GM23338 (cell line): ENCODE results near the gene ATP10D. TPM values are rescaled to one million over a fixed set of nuclear protein-coding genes. Genes with fewer than 3 reads are reported as not detected.

Experiments
- ATAC-seq: fragments of 200-7000 bp; cut with Tn5 transposase; 3 replicates; pipeline ENCODE4 v1.9.1; 2020
- DNase-seq: peaks from one replicate; pipeline ENCODE4 v3.0.0-alpha.2; 2015; ENCODE audit warnings: low spot score
- H2AFZ ChIP-seq: fragments of 200-600 bp; sonication (generic); 2 replicates; pipeline ENCODE4 v1.8.0; 2016; ENCODE audit warnings: antibody characterized with exemption, mild to moderate bottlenecking, moderate library complexity
- H3F3A ChIP-seq: fragments of 200-600 bp; sonication (generic); replicated peaks from 2 replicates; pipeline ENCODE4 v1.8.0; 2017; ENCODE audit warnings: antibody characterized with exemption, mixed run types, low read depth
- H3K27ac ChIP-seq: fragments of 200-600 bp; sonication (generic); 2 replicates; pipeline ENCODE4 v1.6.1; 2016; ENCODE audit warnings: low read depth
- H3K27me3 ChIP-seq: fragments of 200-600 bp; sonication (generic); 2 replicates; pipeline ENCODE4 v1.8.0; 2016; ENCODE audit warnings: mild to moderate bottlenecking, mixed run types, moderate library complexity; ENCODE audit not compliant: insufficient read depth
- H3K36me3 ChIP-seq: fragments of 200-600 bp; sonication (generic); 2 replicates; pipeline ENCODE4 v1.8.0; 2016; ENCODE audit warnings: mild to moderate bottlenecking; ENCODE audit not compliant: insufficient read depth
- H3K4me1 ChIP-seq: fragments of 200-600 bp; sonication (generic); 2 replicates; pipeline ENCODE4 v1.8.0; 2016; ENCODE audit warnings: mild to moderate bottlenecking, moderate library complexity; ENCODE audit not compliant: insufficient read depth
- H3K4me2 ChIP-seq: fragments of 200-600 bp; sonication (generic); 2 replicates; pipeline ENCODE4 v1.7.1; 2017; ENCODE audit warnings: mixed run types
- H3K4me3 ChIP-seq: fragments of 200-600 bp; sonication (generic); 2 replicates; pipeline ENCODE4 v1.6.1; 2016; ENCODE audit warnings: mixed run types
- H3K79me2 ChIP-seq: fragments of 200-600 bp; sonication (generic); replicated peaks from 2 replicates; pipeline ENCODE4 v1.8.0; 2017; ENCODE audit warnings: mild to moderate bottlenecking; ENCODE audit not compliant: insufficient read depth
- H3K9me2 ChIP-seq: fragments of 200-600 bp; sonication (generic); 2 replicates; pipeline ENCODE4 v1.8.0; 2017; ENCODE audit not compliant: insufficient read depth
- H4K20me1 ChIP-seq: fragments of 200-600 bp; sonication (generic); replicated peaks from 2 replicates; pipeline ENCODE4 v1.8.0; 2017; ENCODE audit warnings: mild to moderate bottlenecking; ENCODE audit not compliant: insufficient read depth
- H3K27ac Mint-ChIP-seq: 2 replicates; pipeline ENCODE4 v1.8.0; 2020; ENCODE audit warnings: inconsistent platforms, mild to moderate bottlenecking, moderate library complexity, mixed read lengths
- H3K27me3 Mint-ChIP-seq: 3 replicates; pipeline ENCODE4 v1.8.0; 2022; ENCODE audit warnings: low read depth, mild to moderate bottlenecking, moderate library complexity, mixed read lengths, inconsistent platforms; ENCODE audit not compliant: insufficient read depth, poor library complexity
- H3K36me3 Mint-ChIP-seq: 3 replicates; pipeline ENCODE4 v1.8.0; 2021; ENCODE audit warnings: low read depth, mild to moderate bottlenecking, inconsistent platforms, moderate library complexity, mixed read lengths
- H3K4me1 Mint-ChIP-seq: 3 replicates; pipeline ENCODE4 v1.8.0; 2020; ENCODE audit warnings: mild to moderate bottlenecking, inconsistent platforms, mixed read lengths
- H3K4me3 Mint-ChIP-seq: 3 replicates; pipeline ENCODE4 v1.8.0; 2021; ENCODE audit warnings: moderate library complexity, mild to moderate bottlenecking, inconsistent platforms, mixed read lengths
- H3K9me3 Mint-ChIP-seq: 3 replicates; pipeline ENCODE4 v1.8.0; 2020; ENCODE audit warnings: moderate library complexity, mild to moderate bottlenecking, inconsistent platforms, mixed read lengths
- CREB1 ChIP-seq: fragments of 250-450 bp; sonication (Bioruptor Pico); IDR thresholded peaks from 2 replicates; pipeline ENCODE4 v1.5.0; 2020; ENCODE audit warnings: low read depth, mild to moderate bottlenecking, moderate library complexity
- CTCF ChIP-seq, 2 experiments: fragments of 200-600 bp in 1 of 2; sonication (generic) in 1 of 2; conservative IDR thresholded peaks; 2 replicates each; pipeline versions ENCODE4 v1.5.1 to v1.6.1; 2016 to 2017; ENCODE audit warnings: antibody characterized with exemption in 2 of 2, low read depth in 2 of 2, mild to moderate bottlenecking in 2 of 2, moderate library complexity in 1 of 2
- ETS1 ChIP-seq: IDR thresholded peaks from 2 replicates; pipeline ENCODE4 v1.6.1; 2016; ENCODE audit warnings: antibody characterized with exemption
- EZH2 ChIP-seq: fragments of 200-600 bp; sonication (generic); IDR thresholded peaks from one replicate; pipeline ENCODE4 v1.8.0; 2017; ENCODE audit warnings: antibody characterized with exemption, mild to moderate bottlenecking, low read depth; ENCODE audit not compliant: unreplicated experiment
- EZH2phosphoT487 ChIP-seq: fragments of 200-600 bp; sonication (generic); IDR thresholded peaks from one replicate; pipeline ENCODE4 v1.8.1; 2018; ENCODE audit warnings: antibody characterized with exemption; ENCODE audit not compliant: unreplicated experiment
- JUNB ChIP-seq: IDR thresholded peaks from one replicate; pipeline ENCODE4 v1.6.1; 2016; ENCODE audit warnings: antibody characterized with exemption; ENCODE audit not compliant: unreplicated experiment
- NANOG ChIP-seq: IDR thresholded peaks from 2 replicates; pipeline ENCODE4 v1.6.1; 2016; ENCODE audit warnings: antibody characterized with exemption, borderline replicate concordance
- POLR2AphosphoS5 ChIP-seq: IDR thresholded peaks from 2 replicates; pipeline ENCODE4 v1.6.1; 2016; ENCODE audit warnings: antibody characterized with exemption, low read depth
- REST ChIP-seq: IDR thresholded peaks from one replicate; pipeline ENCODE4 v1.6.1; 2018; ENCODE audit warnings: antibody characterized with exemption; ENCODE audit not compliant: unreplicated experiment
- STAT1 ChIP-seq: IDR thresholded peaks from one replicate; pipeline ENCODE4 v1.6.1; 2016; ENCODE audit warnings: antibody characterized with exemption; ENCODE audit not compliant: unreplicated experiment
- ZNF114 ChIP-seq: fragments of 250-450 bp; sonication (Bioruptor Pico); IDR thresholded peaks from 2 replicates; pipeline ENCODE4 v1.5.0; 2020; ENCODE audit warnings: mild to moderate bottlenecking, moderate library complexity
- ZNF331 ChIP-seq: fragments of 250-450 bp; sonication (Bioruptor Pico); IDR thresholded peaks from 2 replicates; pipeline ENCODE4 v1.5.0; 2020; ENCODE audit warnings: low read depth, mild to moderate bottlenecking, moderate library complexity
- polyA plus RNA-seq: library from polyadenylated mRNA; unstranded; fragments of >200 nt; fragmentation: Nextera tagmentation; extraction: Ambion mirVana; gene quantifications from 2 replicates; pipeline ENCODE4 v1.2.1, GENCODE V29; 2016
- total RNA-seq: library from RNA; depleted of rRNA; stranded (reverse); fragments of >200 nt; shearing (Covaris generic); gene quantifications from 2 replicates; pipeline ENCODE4 v1.2.3, GENCODE V29; 2014

The ATP10D gene
- total and polyA plus RNA-seq, 2 experiments from 2014 or later, result 4.5 to 4.7 TPM

GRCh38 chr4:47463235-47463956 lies 21.7 kb upstream of the ATP10D start, which contains the start of gene COMMD8:
Gene COMMD8 (minus strand): TSS chr4:47463702. CDS start chr4:47463651, 51 bp downstream.
- Histone ChIP-seq H3K9me2 (no peaks in the 10 kb centered on the region), H4K20me1 (no peaks in the 10 kb centered on the region), H3K79me2 (no peaks in the 10 kb centered on the region), H3K27me3 (no peaks in the 10 kb centered on the region), H3K27ac (0 out of 2 replicates have a peak within 1 kb of the TSS, but pooled peaks have one; percentile 64), H3F3A (no peaks in the 10 kb centered on the region), H2AFZ (peak within 1 kb of the TSS; percentile 99), H3K4me2 (peak within 1 kb of the TSS; percentile 86), H3K4me1 (no peaks in the 10 kb centered on the region; the same call in 1 of the 2 replicates), H3K4me3 (peak within 1 kb of the TSS; percentile 92), H3K36me3 (no peaks in the 10 kb centered on the region)
- peaks cover 6% of the 10 kb centered on the region for H3K27me3 Mint-ChIP-seq
- no peaks in the 10 kb centered on the region for H3K36me3 Mint-ChIP-seq
- ATAC-seq (peak; percentile 97), DNase-seq (peak; percentile 100)
- peaks cover 14% of the 10 kb centered on the region for H3K4me1 Mint-ChIP-seq
- TF ChIP-seq POLR2AphosphoS5 (peak; percentile 44; the same call in 1 of the 2 replicates), STAT1 (no peak), CTCF (conservative IDR thresholded peaks at IDR 0.05; ENCODE audit: low read depth in 2 of 2) (peak in 1 of 2 experiments; percentile 6; a peak in 1 of 4 replicates), ZNF331 (no peak), CREB1 (peak; percentile 75)
- peak within 1 kb of the TSS; percentile 44 for H3K27ac Mint-ChIP-seq
- no peaks in the 10 kb centered on the region for H3K9me3 Mint-ChIP-seq
- H3K4me3 Mint-ChIP-seq, result peak within 1 kb of the TSS; percentile 90

GRCh38 chr4:47465004-47465403 lies 20.1 kb upstream of the ATP10D start:
- Histone ChIP-seq H3K4me2 (no peak overlapping the region), H3K4me3 (no peak overlapping the region), H4K20me1 (no peaks in the 10 kb centered on the region), H3K4me1 (no peaks in the 10 kb centered on the region; the same call in 1 of the 2 replicates), H3K27ac (no peak overlapping the region), H3K27me3 (no peaks in the 10 kb centered on the region), H3K9me2 (no peaks in the 10 kb centered on the region), H2AFZ (no peak overlapping the region), H3F3A (no peaks in the 10 kb centered on the region), H3K79me2 (no peaks in the 10 kb centered on the region), H3K36me3 (no peaks in the 10 kb centered on the region)
- H3K27me3 Mint-ChIP-seq, result peaks cover 6% of the 10 kb centered on the region
- H3K36me3 Mint-ChIP-seq, result no peaks in the 10 kb centered on the region
- peaks cover 14% of the 10 kb centered on the region for H3K4me1 Mint-ChIP-seq
- DNase-seq, result no peak
- H3K27ac Mint-ChIP-seq, result no peak overlapping the region
- H3K9me3 Mint-ChIP-seq, result no peaks in the 10 kb centered on the region
- no peak overlapping the region for H3K4me3 Mint-ChIP-seq
- ATAC-seq, result no peak
- TF ChIP-seq NANOG, result no peak
- TF ChIP-seq POLR2AphosphoS5, result no peak
- TF ChIP-seq ZNF114 (CRISPR knock-in tag), result no peak
- no peak for TF ChIP-seq JUNB
- no peak for TF ChIP-seq ETS1
- no peak for TF ChIP-seq EZH2phosphoT487
- no peak for TF ChIP-seq EZH2
- no peak for TF ChIP-seq ZNF331
- TF ChIP-seq STAT1, result no peak
- no peak for TF ChIP-seq CTCF (conservative IDR thresholded peaks at IDR 0.05; ENCODE audit: low read depth in 2 of 2)
- TF ChIP-seq REST, result no peak
- no peak for TF ChIP-seq CREB1
